GM18505 (cell line): ENCODE results near the gene CSTB.

Experiments used
- ATAC-seq: cut with Tn5 transposase; IDR thresholded peaks from one replicate; pipeline ENCODE4 v1.9.1; 2021; ENCODE audit not compliant: unreplicated experiment
- POLR2A ChIP-seq: IDR thresholded peaks from 4 replicates; pipeline ENCODE4 v1.6.1; 2011; ENCODE audit warnings: borderline replicate concordance; ENCODE audit not compliant: insufficient read depth, insufficient read length; ENCODE audit errors: extremely low read depth

Gene CSTB

DNA sequence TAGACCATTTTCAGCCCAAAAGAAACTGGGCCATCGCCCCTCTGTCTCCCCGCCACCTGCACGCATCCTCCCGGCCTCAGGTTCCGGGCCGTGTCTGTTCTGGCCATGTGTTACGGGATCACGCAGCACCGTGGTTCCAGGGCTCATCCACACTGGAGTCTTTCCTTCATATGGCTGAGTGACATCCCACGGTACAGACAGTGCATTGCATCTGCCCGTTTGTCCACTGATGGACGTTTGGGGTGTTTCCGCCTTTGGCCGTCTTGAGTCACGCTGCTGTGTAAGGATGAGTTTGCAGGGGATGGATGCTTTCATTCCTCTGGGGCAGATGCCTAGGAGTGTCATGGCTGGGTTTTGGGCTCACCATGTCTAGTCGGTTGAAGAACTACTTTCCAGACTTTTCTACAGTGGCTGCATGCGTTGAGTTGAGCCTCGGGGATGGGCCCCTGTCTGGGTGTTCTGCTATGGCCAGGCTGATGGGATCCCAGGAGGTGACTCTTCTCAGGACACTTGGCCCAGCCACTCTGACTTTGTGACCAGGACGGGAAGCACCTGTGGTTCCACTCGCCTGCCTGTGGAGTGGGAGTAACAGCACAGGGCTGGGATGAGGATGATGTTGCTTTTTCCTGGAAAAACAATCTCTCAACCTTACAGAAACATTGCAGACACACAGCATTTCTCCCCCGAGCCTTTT is 30.1 kb upstream of the CSTB start:
- TF ChIP-seq POLR2A, result no peak

DNA sequence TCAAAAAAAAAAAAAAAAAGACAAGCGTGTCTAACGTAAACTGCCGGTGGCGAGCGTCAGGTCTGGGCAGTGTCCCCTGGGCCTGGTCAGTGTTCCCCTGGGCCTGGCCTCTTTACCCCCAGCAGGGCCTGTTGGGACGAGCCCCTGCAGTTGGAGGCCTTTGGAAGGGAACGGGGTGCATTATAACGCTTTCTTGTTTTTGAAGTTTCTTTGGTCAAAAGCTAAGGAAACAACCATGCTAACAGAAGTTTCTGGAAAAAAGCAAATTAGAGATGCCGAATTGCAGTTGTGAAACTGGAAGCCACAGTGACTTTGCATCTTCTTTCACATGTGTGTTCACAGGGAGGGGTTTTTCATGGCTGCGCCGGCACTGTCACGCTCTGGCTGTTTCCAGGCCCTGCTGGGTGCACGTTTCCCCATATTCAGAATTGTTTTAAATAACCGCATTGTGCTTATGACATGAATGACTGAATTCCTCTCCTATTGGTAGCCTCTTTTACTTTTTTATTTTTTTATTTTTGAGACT is 29.2 kb upstream of the CSTB start:
- ATAC-seq, result peak; percentile 75
- TF ChIP-seq POLR2A, result peak; percentile 12

More for the DNA sequence above, 30.1 kb upstream of the CSTB start:
- peak; percentile 8 for ATAC-seq

- no peak for ATAC-seq
- no peak for TF ChIP-seq POLR2A
Measured at GRCh38 chr21:43803558-43804300, 27.6 kb upstream of the CSTB start.

DNA sequence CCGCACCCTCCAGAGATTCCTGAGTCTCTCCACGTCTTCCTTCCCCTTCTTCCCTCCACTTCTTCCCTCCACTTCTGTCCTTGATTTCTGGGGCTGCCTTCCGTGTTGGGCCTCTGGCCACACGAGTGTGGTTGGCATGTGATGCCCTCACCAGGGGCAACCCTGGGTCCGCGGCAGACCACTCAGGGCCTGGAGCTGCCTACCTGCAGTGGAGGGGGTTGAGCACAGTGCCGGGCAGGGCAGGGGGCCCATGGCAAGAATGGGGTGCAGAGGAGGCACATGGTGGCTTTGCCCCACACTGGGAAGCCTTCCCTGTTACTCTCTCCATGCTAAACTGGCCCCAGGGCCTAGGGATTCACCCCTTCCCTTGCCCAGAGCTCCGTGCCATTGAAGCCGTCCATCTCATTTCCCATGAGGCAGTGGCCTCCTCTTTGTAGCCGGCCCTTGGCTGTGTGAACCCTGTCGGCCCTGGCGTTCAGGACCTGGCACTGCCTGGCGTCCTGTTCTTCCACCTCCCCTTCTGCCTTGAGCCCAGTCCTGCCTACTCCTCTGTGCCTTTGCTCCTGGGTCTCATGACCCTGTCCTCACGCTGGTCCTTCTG is 26.7 kb upstream of the CSTB start:
- ATAC-seq, result no peak
- TF ChIP-seq POLR2A, result no peak

- no peak for TF ChIP-seq POLR2A
- no peak for ATAC-seq
Measured at GRCh38 chr21:43801006-43801783, 25.1 kb upstream of the CSTB start.

DNA sequence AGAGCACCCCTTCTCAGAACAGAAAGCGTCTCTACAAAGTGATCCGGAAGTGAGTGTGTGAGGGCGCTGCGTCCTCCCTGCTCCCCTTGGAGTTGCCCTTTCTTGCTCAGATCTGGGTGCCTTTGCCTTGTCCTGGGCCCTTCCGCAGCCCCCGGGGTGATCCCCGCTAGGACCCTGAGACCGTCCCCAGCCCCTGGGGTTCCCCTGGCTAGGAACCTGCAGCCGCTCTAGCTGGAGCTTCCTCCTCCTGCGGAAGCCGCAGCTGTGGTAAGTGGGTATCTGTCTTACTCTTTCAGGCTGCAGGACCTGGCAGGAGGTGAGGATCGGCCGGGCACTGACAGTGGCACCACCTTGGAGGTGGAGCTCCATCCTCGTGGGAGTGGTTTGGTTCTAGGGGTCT is 24.5 kb upstream of the CSTB start:
- no peak for TF ChIP-seq POLR2A

DNA sequence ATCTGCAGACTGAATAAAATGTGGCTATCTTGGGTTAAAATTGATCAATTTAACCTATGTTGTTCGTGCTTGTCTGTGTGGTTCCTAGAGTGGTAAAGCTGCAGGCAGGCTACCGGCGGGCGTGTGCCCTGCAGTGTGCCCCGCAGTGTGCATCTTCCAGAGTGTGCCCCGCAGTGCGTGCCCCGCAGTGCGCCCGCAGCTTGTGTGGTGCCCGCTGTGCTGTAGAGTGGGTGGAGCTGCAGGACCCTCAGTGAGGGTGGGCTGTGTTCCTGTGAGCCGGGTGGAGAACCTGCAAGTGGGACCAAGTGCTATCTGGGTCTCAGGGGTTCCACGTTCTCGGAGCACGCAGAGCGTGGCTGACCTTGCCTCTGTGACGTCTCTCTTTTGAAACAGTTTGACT is 24.0 kb upstream of the CSTB start:
- TF ChIP-seq POLR2A, result no peak
- ATAC-seq, result no peak

More for the DNA sequence above, 24.5 kb upstream of the CSTB start:
- ATAC-seq, result no peak

DNA sequence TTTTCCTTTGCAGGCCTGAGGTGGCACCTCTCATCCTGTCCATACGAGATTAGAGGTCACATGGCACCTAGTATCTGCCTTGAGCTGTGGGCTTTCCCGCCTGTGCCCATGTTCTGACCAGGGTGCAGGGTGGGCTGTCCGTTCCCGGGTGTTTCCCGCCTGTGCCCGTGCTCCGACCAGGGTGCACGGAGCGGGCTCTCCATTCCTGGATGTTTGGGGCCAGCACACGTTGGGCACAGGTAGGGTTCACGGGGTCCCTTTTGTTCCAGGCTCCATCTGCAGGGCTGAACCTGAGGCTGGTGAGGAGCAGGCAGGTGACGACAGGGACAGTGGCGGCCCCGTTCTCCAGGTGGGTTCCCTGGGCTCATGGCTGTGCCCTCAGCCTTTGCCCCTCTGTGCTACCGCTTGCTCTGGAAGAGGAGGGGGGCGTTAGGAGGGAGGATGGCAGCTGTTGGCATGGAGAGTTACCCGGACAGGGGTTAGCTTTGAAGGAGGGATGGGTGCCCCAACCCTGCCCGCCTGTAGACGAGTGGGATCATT is 23.3 kb upstream of the CSTB start:
- no peak for TF ChIP-seq POLR2A
- ATAC-seq, result no peak

- ATAC-seq, result no peak
- TF ChIP-seq POLR2A, result no peak
Measured at GRCh38 chr21:43797925-43798715, 22.0 kb upstream of the CSTB start.

GRCh38 chr21:43797415-43797814 is 21.3 kb upstream of the CSTB start:
- no peak for TF ChIP-seq POLR2A
- no peak for ATAC-seq

- no peak for TF ChIP-seq POLR2A
- ATAC-seq, result no peak
Measured at GRCh38 chr21:43794857-43795256, 18.7 kb upstream of the CSTB start.

GRCh38 chr21:43794311-43794710 is 18.2 kb upstream of the CSTB start:
- TF ChIP-seq POLR2A, result no peak
- no peak for ATAC-seq
